AG08396 (cell line): ENCODE measurements around the gene ATPAF1.
"Not testable (repeated sequence)": the region's sequence is repeated elsewhere in the genome, so short reads cannot be mapped to it uniquely, and the experiment has no call there.

Experiments
- DNase-seq: peaks from one replicate; pipeline ENCODE4 v3.0.0; 2012; ENCODE audit warnings: low spot score, mixed read lengths

ATPAF1 gene

GRCh38 chr1:46681333-46682034, 13.3 kb upstream of the ATPAF1 start:
- no peak for DNase-seq

GRCh38 chr1:46679789-46680573, 11.8 kb upstream of the ATPAF1 start:
- DNase-seq, result no peak

GRCh38 chr1:46677339-46677738, 9.2 kb upstream of the ATPAF1 start:
- DNase-seq, result no peak

- no peak for DNase-seq
Measured at GRCh38 chr1:46676531-46676930, 8.4 kb upstream of the ATPAF1 start.

GRCh38 chr1:46675549-46676314, 7.6 kb upstream of the ATPAF1 start:
- no peak for DNase-seq

- no peak for DNase-seq
Measured at GRCh38 chr1:46673749-46674182, 5.6 kb upstream of the ATPAF1 start.

- DNase-seq, result no peak
Measured at GRCh38 chr1:46672696-46673095, 4.5 kb upstream of the ATPAF1 start.

GRCh38 chr1:46671554-46671953, 3.4 kb upstream of the ATPAF1 start, which contains the start of gene TEX38:
Gene TEX38, plus strand, starts transcription at chr1:46671854. Its CDS starts 81 bp downstream, at chr1:46671935.
- no peak for DNase-seq

GRCh38 chr1:46670134-46670533, 2.0 kb upstream of the ATPAF1 start:
- DNase-seq, result no peak

GRCh38 chr1:46665983-46666382, 2.2 kb downstream of the ATPAF1 start:
- no peak for DNase-seq

GRCh38 chr1:46662919-46663318, 5.2 kb downstream of the ATPAF1 start:
- DNase-seq, result not testable (repeated sequence)

- DNase-seq, result not testable (repeated sequence)
Measured at GRCh38 chr1:46660116-46660515, 8.0 kb downstream of the ATPAF1 start.

GRCh38 chr1:46659307-46659870, 8.8 kb downstream of the ATPAF1 start:
- DNase-seq, result no peak

- no peak for DNase-seq
Measured at GRCh38 chr1:46657775-46658174, 10.4 kb downstream of the ATPAF1 start.

GRCh38 chr1:46656643-46657042, 11.5 kb downstream of the ATPAF1 start:
- DNase-seq, result no peak

GRCh38 chr1:46655848-46656247, 12.3 kb downstream of the ATPAF1 start:
- DNase-seq, result no peak

GRCh38 chr1:46654698-46655097, 13.5 kb downstream of the ATPAF1 start:
- DNase-seq, result not testable (repeated sequence)

- DNase-seq, result no peak
Measured at GRCh38 chr1:46654012-46654411, 14.2 kb downstream of the ATPAF1 start.

GRCh38 chr1:46653405-46653958, 14.7 kb downstream of the ATPAF1 start:
- no peak for DNase-seq

- no peak for DNase-seq
Measured at GRCh38 chr1:46652321-46653100, 15.7 kb downstream of the ATPAF1 start.

GRCh38 chr1:46651152-46651551, 17.0 kb downstream of the ATPAF1 start:
- DNase-seq, result not testable (repeated sequence)
